SH-SY5Y (cell line): ENCODE data around the gene GDF11.

Experiments
- GATA2 ChIP-seq: IDR thresholded peaks from 2 replicates; pipeline ENCODE4 v1.6.1; 2011; ENCODE audit warnings: mild to moderate bottlenecking, low read depth, low read length
- GATA3 ChIP-seq: IDR thresholded peaks from 2 replicates; pipeline ENCODE4 v1.6.1; 2011; ENCODE audit warnings: low read depth, mild to moderate bottlenecking, low read length, moderate library complexity

- no peak for TF ChIP-seq GATA2
- no peak for TF ChIP-seq GATA3
These were observed 47.6 kb upstream of the GDF11 start for GRCh38 chr12:55695349-55695748.
